HepG2 (cell line): ENCODE data around the gene HINT1. TPM values are rescaled to one million over a fixed set of nuclear protein-coding genes. Genes with fewer than 3 reads are reported as not detected.

Experiments used
- CHD2 ChIP-seq: IDR thresholded peaks from 2 replicates; pipeline ENCODE4 v1.6.1; 2011; ENCODE audit warnings: low read depth, low read length, improper control_type of control experiment
- FOXK1 ChIP-seq: sonication (generic); formaldehyde crosslinking; IDR thresholded peaks from 2 replicates; pipeline ENCODE4 v1.4.0; 2020; ENCODE audit warnings: low read depth, missing genetic modification reagents, borderline replicate concordance
- FOXO1 ChIP-seq: sonication (generic); formaldehyde crosslinking; IDR thresholded peaks from 2 replicates; pipeline ENCODE4 v1.4.0; 2020; ENCODE audit warnings: missing genetic modification reagents
- GMEB2 ChIP-seq: IDR thresholded peaks from 2 replicates; pipeline ENCODE4 v1.6.1; 2016; ENCODE audit warnings: missing biosample characterization, missing genetic modification reagents, low read depth
- JUND ChIP-seq: sonication (generic); formaldehyde crosslinking; IDR thresholded peaks from 2 replicates; pipeline ENCODE4 v1.8.0; 2022; ENCODE audit warnings: mild to moderate bottlenecking, missing genetic modification reagents
- KDM1A ChIP-seq: IDR thresholded peaks from 2 replicates; pipeline ENCODE4 v1.6.1; 2016; ENCODE audit warnings: missing compliant biosample characterization
- NR1H2 ChIP-seq: sonication (generic); formaldehyde crosslinking; IDR thresholded peaks from 2 replicates; pipeline ENCODE4 v1.8.1; 2022; ENCODE audit warnings: low read depth, missing genetic modification reagents, borderline replicate concordance
- PAF1 ChIP-seq: IDR thresholded peaks from 2 replicates; pipeline ENCODE4 v1.6.1; 2016; ENCODE audit warnings: missing genetic modification reagents, missing compliant biosample characterization
- TARDBP ChIP-seq: sonication (generic); formaldehyde crosslinking; IDR thresholded peaks from 2 replicates; pipeline ENCODE4 v1.8.0; 2022; ENCODE audit warnings: mild to moderate bottlenecking, missing genetic modification reagents
- XBP1 ChIP-seq: sonication (generic); formaldehyde crosslinking; IDR thresholded peaks from 2 replicates; pipeline ENCODE4 v1.5.0; 2020; ENCODE audit warnings: missing genetic modification reagents
- ZNF280D ChIP-seq: sonication (generic); formaldehyde crosslinking; IDR thresholded peaks from 2 replicates; pipeline ENCODE4 v1.5.1; 2020; ENCODE audit warnings: mild to moderate bottlenecking, missing genetic modification reagents
- ZNF496 ChIP-seq: sonication (generic); formaldehyde crosslinking; IDR thresholded peaks from 2 replicates; pipeline ENCODE4 v1.8.1; 2023; ENCODE audit warnings: mild to moderate bottlenecking, moderate library complexity, missing genetic modification reagents; ENCODE audit not compliant: insufficient replicate concordance
- ZNF607 ChIP-seq: sonication (generic); formaldehyde crosslinking; IDR thresholded peaks from 2 replicates; pipeline ENCODE4 v1.5.1; 2020; ENCODE audit warnings: missing genetic modification reagents, mild to moderate bottlenecking, borderline replicate concordance
- ZNF629 ChIP-seq: sonication (generic); formaldehyde crosslinking; conservative IDR thresholded peaks from 2 replicates; pipeline ENCODE4 v1.5.0; 2020; ENCODE audit warnings: missing genetic modification reagents
- ZNF646 ChIP-seq: sonication (generic); formaldehyde crosslinking; IDR thresholded peaks from 2 replicates; pipeline ENCODE4 v1.9.0; 2021; ENCODE audit warnings: mild to moderate bottlenecking, missing genetic modification reagents
- ZNF737 ChIP-seq: sonication (generic); formaldehyde crosslinking; IDR thresholded peaks from 2 replicates; pipeline ENCODE4 v1.5.0; 2020; ENCODE audit warnings: missing genetic modification reagents, mild to moderate bottlenecking, borderline replicate concordance
- ZNF746 ChIP-seq: sonication (generic); formaldehyde crosslinking; IDR thresholded peaks from 2 replicates; pipeline ENCODE4 v1.8.0; 2022; ENCODE audit warnings: mild to moderate bottlenecking, missing genetic modification reagents
- polyA plus RNA-seq, 8 experiments: library from polyadenylated mRNA; depleted of rRNA in 3 of 8; stranded (reverse) in 7 of 8; unstranded in 1 of 8; fragments of >200 nt; fragmentation: Illumina TruSeq in 4 of 8; extraction: Trizol in 4 of 8; gene quantifications; 2 replicates each; pipeline versions ENCODE4 v1.2.1 to v1.2.3, GENCODE V29; 2011 to 2016; ENCODE audit warnings: low read depth in 4 of 8, missing spikeins in 1 of 8, mixed read lengths in 1 of 8; ENCODE audit not compliant: insufficient read depth in 1 of 8
- total RNA-seq, 5 experiments: library from RNA; depleted of rRNA; stranded (reverse); fragments of >200 nt; fragmentation: Illumina TruSeq; extraction: Trizol; gene quantifications; 2 replicates each; pipeline ENCODE4 v1.2.3, GENCODE V29; 2016; ENCODE audit warnings: low read depth in 1 of 5

The HINT1 gene
- total and polyA plus RNA-seq, 2 of the 13 experiments (the other 11 are each of a cell fraction or from before 2014, with no cell fraction given), result 428 to 997 TPM

GRCh38 chr5:131163276-131164119 is 1.6 kb downstream of the HINT1 start (continued):
- TF ChIP-seq KDM1A (CRISPR knock-in tag) (no peak), ZNF629 (CRISPR knock-in tag) (no peak), FOXK1 (peak; percentile 29; the same call in 1 of the 2 replicates), NR1H2 (no peak), ZNF646 (CRISPR knock-in tag) (no peak), JUND (CRISPR knock-in tag) (no peak), PAF1 (no peak), ZNF496 (CRISPR knock-in tag) (no peak), ZNF737 (no peak), TARDBP (CRISPR knock-in tag) (no peak), XBP1 (CRISPR knock-in tag) (no peak), ZNF746 (CRISPR knock-in tag) (no peak), FOXO1 (CRISPR knock-in tag) (no peak), ZNF280D (CRISPR knock-in tag) (no peak), GMEB2 (CRISPR knock-in tag) (no peak), CHD2 (no peak), ZNF607 (CRISPR knock-in tag) (no peak)
